GM12801 (cell line): ENCODE results near the gene ZFR2.

Experiments used
- CTCF ChIP-seq: IDR thresholded peaks from one replicate; pipeline ENCODE4 v1.5.1; 2011; ENCODE audit warnings: control low read depth; ENCODE audit not compliant: insufficient read length; ENCODE audit errors: extremely low read depth

Gene ZFR2

GRCh38 chr19:3840804-3841203 is 28.0 kb downstream of the ZFR2 start:
- no peak for TF ChIP-seq CTCF

- TF ChIP-seq CTCF, result no peak
These were observed 28.9 kb downstream of the ZFR2 start for GRCh38 chr19:3839941-3840340.

GRCh38 chr19:3838661-3839060 is 30.2 kb downstream of the ZFR2 start:
- no peak for TF ChIP-seq CTCF

- no peak for TF ChIP-seq CTCF
These were observed 30.9 kb downstream of the ZFR2 start for GRCh38 chr19:3837922-3838321.

GRCh38 chr19:3837332-3837731 is 31.5 kb downstream of the ZFR2 start:
- TF ChIP-seq CTCF, result no peak

GRCh38 chr19:3836887-3837286 is 32.0 kb downstream of the ZFR2 start:
- no peak for TF ChIP-seq CTCF

GRCh38 chr19:3835055-3835435 is 33.8 kb downstream of the ZFR2 start:
- TF ChIP-seq CTCF, result no peak

- no peak for TF ChIP-seq CTCF
These were observed 34.3 kb downstream of the ZFR2 start for GRCh38 chr19:3834349-3835054.
